ENCODE results near the gene KDM1B. TPM values are rescaled to one million over a fixed set of nuclear protein-coding genes. Genes with fewer than 3 reads are reported as not detected.

KDM1B gene
- total and polyA plus RNA-seq, 2 donors (not counting 3 experiments of a cell fraction or from before 2014, with no cell fraction given) = 3.0 to 10.8 TPM

DNA sequence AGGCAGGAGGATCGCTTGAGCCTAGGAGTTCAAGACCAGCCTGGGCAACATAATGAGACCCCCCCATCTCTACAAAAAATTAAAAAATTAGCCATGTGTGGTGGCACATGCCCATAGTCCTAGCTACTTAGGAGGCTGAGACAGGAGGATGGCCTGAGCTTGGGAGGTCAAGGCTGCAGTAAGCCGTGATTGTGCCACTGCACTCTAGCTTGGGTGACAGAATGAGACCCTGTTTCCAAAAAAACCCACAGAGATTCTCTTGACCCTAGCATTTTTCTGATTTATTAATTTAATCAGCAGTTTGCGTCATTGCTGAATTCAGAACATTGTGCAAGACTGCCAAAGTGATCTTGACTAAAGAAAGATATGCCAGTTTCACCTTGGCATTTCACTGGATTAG lies 36.8 kb downstream of the KDM1B start:
- Histone ChIP-seq H4K20me1 (replicated peaks; ENCODE audit: control insufficient read depth, extremely low read depth, insufficient read depth, low read length) (no peaks in the 10 kb centered on the region), H2AFZ (ENCODE audit: low read depth, low read length) (no peak overlapping the region), H3K4me1 (ENCODE audit: control insufficient read depth, extremely low read depth, insufficient read depth, low read length) (no peaks in the 10 kb centered on the region), H3K9me3 (replicated peaks; ENCODE audit: control insufficient read depth, insufficient read depth, low read length) (no peaks in the 10 kb centered on the region), H3K4me2 (ENCODE audit: insufficient read depth, low read length) (no peak overlapping the region), H3K9ac (replicated peaks; ENCODE audit: extremely low read depth, insufficient read depth, low read length) (no peak overlapping the region), H3K4me3 (replicated peaks in 1 of 3; ENCODE audit: insufficient read depth in 1 of 3, low read depth in 1 of 3, low read length in 3 of 3) (no peak overlapping the region), H3K27ac (ENCODE audit: insufficient read depth, low read depth, low read length) (no peak overlapping the region), H3K79me2 (ENCODE audit: control insufficient read depth, insufficient read depth, low read length) (no peaks in the 10 kb centered on the region), H3K9me1 (replicated peaks; ENCODE audit: control insufficient read depth, extremely low read depth, insufficient read depth, low read length) (no peaks in the 10 kb centered on the region), H3K36me3 (ENCODE audit: control insufficient read depth in 2 of 2, extremely low read depth in 1 of 2, insufficient read depth in 2 of 2, low read length in 2 of 2) (no peaks in the 10 kb centered on the region), H3K27me3 (ENCODE audit: control insufficient read depth in 2 of 2, insufficient read depth in 2 of 2, low read length in 2 of 2) (no peaks in the 10 kb centered on the region)
- POLR2A ChIA-PET = no interaction called here
- CTCF ChIA-PET = interaction anchor here (1.2 kb wide), 2 partner anchors 21 to 28 kb away, joined by 3 read pairs; no protein-coding TSS in a partner anchor
- BruUV-seq (replicated peaks) = no TSS peak
- no peak for DNase-seq (ENCODE audit: low read depth, low spot score)
- dilution Hi-C loops (cut with MboI; ENCODE audit: extremely low pct_ligation_motif_present, low sequenced_read_pairs) = no loop called here
- FAIRE-seq = no peak
- intact Hi-C loops (cut with micrococcal nuclease) = no loop called here
- TF ChIP-seq MYC (IDR thresholded peaks at IDR 0.05; ENCODE audit: low read depth, low read length) = no peak
- no peak for TF ChIP-seq GATA2 (IDR thresholded peaks at IDR 0.05; ENCODE audit: insufficient read depth, insufficient read length, low read depth, low read length)
- no peak for TF ChIP-seq EZH2 (IDR thresholded peaks at IDR 0.05; ENCODE audit: borderline replicate concordance, low read depth, low read length, severe bottlenecking)
- no peak for TF ChIP-seq POLR2A (IDR thresholded peaks at IDR 0.05; ENCODE audit: low read depth, low read length)
- TF ChIP-seq, protein P1, sequence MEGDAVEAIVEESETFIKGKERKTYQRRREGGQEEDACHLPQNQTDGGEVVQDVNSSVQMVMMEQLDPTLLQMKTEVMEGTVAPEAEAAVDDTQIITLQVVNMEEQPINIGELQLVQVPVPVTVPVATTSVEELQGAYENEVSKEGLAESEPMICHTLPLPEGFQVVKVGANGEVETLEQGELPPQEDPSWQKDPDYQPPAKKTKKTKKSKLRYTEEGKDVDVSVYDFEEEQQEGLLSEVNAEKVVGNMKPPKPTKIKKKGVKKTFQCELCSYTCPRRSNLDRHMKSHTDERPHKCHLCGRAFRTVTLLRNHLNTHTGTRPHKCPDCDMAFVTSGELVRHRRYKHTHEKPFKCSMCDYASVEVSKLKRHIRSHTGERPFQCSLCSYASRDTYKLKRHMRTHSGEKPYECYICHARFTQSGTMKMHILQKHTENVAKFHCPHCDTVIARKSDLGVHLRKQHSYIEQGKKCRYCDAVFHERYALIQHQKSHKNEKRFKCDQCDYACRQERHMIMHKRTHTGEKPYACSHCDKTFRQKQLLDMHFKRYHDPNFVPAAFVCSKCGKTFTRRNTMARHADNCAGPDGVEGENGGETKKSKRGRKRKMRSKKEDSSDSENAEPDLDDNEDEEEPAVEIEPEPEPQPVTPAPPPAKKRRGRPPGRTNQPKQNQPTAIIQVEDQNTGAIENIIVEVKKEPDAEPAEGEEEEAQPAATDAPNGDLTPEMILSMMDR (IDR thresholded peaks at IDR 0.05; ENCODE audit: extremely low read depth in 1 of 2, insufficient read depth in 1 of 2, low read depth in 1 of 2, low read length in 2 of 2) = no peak
- TF ChIP-seq, protein P2, sequence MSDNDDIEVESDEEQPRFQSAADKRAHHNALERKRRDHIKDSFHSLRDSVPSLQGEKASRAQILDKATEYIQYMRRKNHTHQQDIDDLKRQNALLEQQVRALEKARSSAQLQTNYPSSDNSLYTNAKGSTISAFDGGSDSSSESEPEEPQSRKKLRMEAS (IDR thresholded peaks at IDR 0.05; ENCODE audit: insufficient read depth, insufficient read length) = no peak
- TF ChIP-seq JUN (IDR thresholded peaks at IDR 0.05; ENCODE audit: borderline replicate concordance, insufficient read depth, insufficient read length, low read depth) = no peak
- TF ChIP-seq FOS (IDR thresholded peaks at IDR 0.05; ENCODE audit: borderline replicate concordance, insufficient read depth, low read length) = no peak
- TF ChIP-seq POLR2AphosphoS5 (IDR thresholded peaks at IDR 0.05; ENCODE audit: insufficient read depth, low read depth, low read length) = no peak
